ENCODE results near the gene KLF9. TPM values are rescaled to one million over a fixed set of nuclear protein-coding genes. Genes with fewer than 3 reads are reported as not detected.

Gene KLF9
- 0.80 TPM for polyA plus RNA-seq (2013, experiment 1 of 4)
- polyA plus RNA-seq (2013, experiment 2 of 4): 0.85 TPM
- 0.53 TPM for polyA plus RNA-seq (2013, experiment 3 of 4)
- polyA plus RNA-seq (2013, experiment 4 of 4): 0.73 TPM

GRCh38 chr9:70413799-70414775, at the start of gene KLF9:
TSS of gene KLF9 (minus strand) at chr9:70414657. CDS start at chr9:70413363, 1,294 bp downstream.
- Histone ChIP-seq H3K4me1 (ENCODE audit: control insufficient read depth, insufficient read depth, low read length) (peaks cover 23% of the 10 kb centered on the region), H3K27me3 (ENCODE audit: control insufficient read depth, insufficient read depth, low read length, poor library complexity, severe bottlenecking) (peaks cover 75% of the 10 kb centered on the region), H3K36me3 (ENCODE audit: control insufficient read depth, insufficient read depth, low read length) (no peaks in the 10 kb centered on the region), H3K9me3 (ENCODE audit: control insufficient read depth, low read length) (no peaks in the 10 kb centered on the region), H3K27ac (ENCODE audit: insufficient read depth, low read depth, low read length, poor library complexity, severe bottlenecking) (peak within 1 kb of the TSS; percentile 77), H3K4me3 (ENCODE audit: insufficient read depth, low read depth, low read length) (peak within 1 kb of the TSS; percentile 53)
- whole genome bisulfite sequencing, 2 experiments: 0 to 1% methylated on average over 47 of the region's 48 CpGs

GRCh38 chr9:70463877-70464276, 49.4 kb upstream of the KLF9 start:
- Histone ChIP-seq H3K9me3 (ENCODE audit: control insufficient read depth, low read length) (no peaks in the 10 kb centered on the region), H3K4me3 (ENCODE audit: insufficient read depth, low read depth, low read length) (no peak overlapping the region), H3K27ac (ENCODE audit: insufficient read depth, low read depth, low read length, poor library complexity, severe bottlenecking) (no peak overlapping the region), H3K36me3 (ENCODE audit: control insufficient read depth, insufficient read depth, low read length) (no peaks in the 10 kb centered on the region), H3K27me3 (ENCODE audit: control insufficient read depth, insufficient read depth, low read length, poor library complexity, severe bottlenecking) (no peaks in the 10 kb centered on the region), H3K4me1 (ENCODE audit: control insufficient read depth, insufficient read depth, low read length) (peaks cover 5% of the 10 kb centered on the region)
- WGBS, 2 experiments: 82 to 88% methylated on average over 2 of the region's 2 CpGs

- Histone ChIP-seq H3K9me3 (ENCODE audit: control insufficient read depth, low read length) (no peaks in the 10 kb centered on the region), H3K4me3 (ENCODE audit: insufficient read depth, low read depth, low read length) (no peak overlapping the region)
These were observed 47.8 kb upstream of the KLF9 start for GRCh38 chr9:70462300-70462699.

GRCh38 chr9:70457235-70457634, 42.8 kb upstream of the KLF9 start:
- Histone ChIP-seq H3K4me1 (ENCODE audit: control insufficient read depth, insufficient read depth, low read length) (no peaks in the 10 kb centered on the region), H3K27ac (ENCODE audit: insufficient read depth, low read depth, low read length, poor library complexity, severe bottlenecking) (no peak overlapping the region), H3K27me3 (ENCODE audit: control insufficient read depth, insufficient read depth, low read length, poor library complexity, severe bottlenecking) (no peaks in the 10 kb centered on the region), H3K9me3 (ENCODE audit: control insufficient read depth, low read length) (no peaks in the 10 kb centered on the region), H3K4me3 (ENCODE audit: insufficient read depth, low read depth, low read length) (no peak overlapping the region), H3K36me3 (ENCODE audit: control insufficient read depth, insufficient read depth, low read length) (no peaks in the 10 kb centered on the region)

More at GRCh38 chr9:70462300-70462699, 47.8 kb upstream of the KLF9 start:
- Histone ChIP-seq H3K27ac (ENCODE audit: insufficient read depth, low read depth, low read length, poor library complexity, severe bottlenecking) (no peak overlapping the region), H3K27me3 (ENCODE audit: control insufficient read depth, insufficient read depth, low read length, poor library complexity, severe bottlenecking) (no peaks in the 10 kb centered on the region), H3K36me3 (ENCODE audit: control insufficient read depth, insufficient read depth, low read length) (no peaks in the 10 kb centered on the region), H3K4me1 (ENCODE audit: control insufficient read depth, insufficient read depth, low read length) (peaks cover 5% of the 10 kb centered on the region)

GRCh38 chr9:70455993-70456704, 41.7 kb upstream of the KLF9 start:
- H3K4me3 ChIP-seq (ENCODE audit: insufficient read depth, low read depth, low read length): no peak overlapping the region
- 93 to 94% methylated on average over 7 of the region's 7 CpGs for WGBS, 2 experiments
- H3K27ac ChIP-seq (ENCODE audit: insufficient read depth, low read depth, low read length, poor library complexity, severe bottlenecking): no peak overlapping the region
- H3K9me3 ChIP-seq (ENCODE audit: control insufficient read depth, low read length): no peaks in the 10 kb centered on the region
- H3K36me3 ChIP-seq (ENCODE audit: control insufficient read depth, insufficient read depth, low read length): no peaks in the 10 kb centered on the region
- H3K4me1 ChIP-seq (ENCODE audit: control insufficient read depth, insufficient read depth, low read length): no peaks in the 10 kb centered on the region
- no peaks in the 10 kb centered on the region for H3K27me3 ChIP-seq (ENCODE audit: control insufficient read depth, insufficient read depth, low read length, poor library complexity, severe bottlenecking)

- no peaks in the 10 kb centered on the region for H3K4me1 ChIP-seq (ENCODE audit: control insufficient read depth, insufficient read depth, low read length)
- no peaks in the 10 kb centered on the region for H3K9me3 ChIP-seq (ENCODE audit: control insufficient read depth, low read length)
- no peaks in the 10 kb centered on the region for H3K36me3 ChIP-seq (ENCODE audit: control insufficient read depth, insufficient read depth, low read length)
- 94 to 96% methylated on average over 3 of the region's 3 CpGs for WGBS, 2 experiments
- no peak overlapping the region for H3K4me3 ChIP-seq (ENCODE audit: insufficient read depth, low read depth, low read length)
- no peaks in the 10 kb centered on the region for H3K27me3 ChIP-seq (ENCODE audit: control insufficient read depth, insufficient read depth, low read length, poor library complexity, severe bottlenecking)
- no peak overlapping the region for H3K27ac ChIP-seq (ENCODE audit: insufficient read depth, low read depth, low read length, poor library complexity, severe bottlenecking)
These were observed 37.9 kb upstream of the KLF9 start for GRCh38 chr9:70452365-70452764.

- Histone ChIP-seq H3K4me1 (ENCODE audit: control insufficient read depth, insufficient read depth, low read length) (no peaks in the 10 kb centered on the region), H3K9me3 (ENCODE audit: control insufficient read depth, low read length) (no peaks in the 10 kb centered on the region), H3K27me3 (ENCODE audit: control insufficient read depth, insufficient read depth, low read length, poor library complexity, severe bottlenecking) (no peaks in the 10 kb centered on the region), H3K4me3 (ENCODE audit: insufficient read depth, low read depth, low read length) (no peak overlapping the region), H3K36me3 (ENCODE audit: control insufficient read depth, insufficient read depth, low read length) (no peaks in the 10 kb centered on the region), H3K27ac (ENCODE audit: insufficient read depth, low read depth, low read length, poor library complexity, severe bottlenecking) (no peak overlapping the region)
- WGBS, 2 experiments: 93 to 96% methylated on average over 5 of the region's 5 CpGs
These were observed 37.3 kb upstream of the KLF9 start for GRCh38 chr9:70451765-70452164.

GRCh38 chr9:70450738-70451137, 36.3 kb upstream of the KLF9 start:
- no peaks in the 10 kb centered on the region for H3K9me3 ChIP-seq (ENCODE audit: control insufficient read depth, low read length)
- WGBS, 2 experiments: 92 to 96% methylated on average over 5 of the region's 5 CpGs
- H3K4me1 ChIP-seq (ENCODE audit: control insufficient read depth, insufficient read depth, low read length): no peaks in the 10 kb centered on the region
- no peak overlapping the region for H3K27ac ChIP-seq (ENCODE audit: insufficient read depth, low read depth, low read length, poor library complexity, severe bottlenecking)
- H3K36me3 ChIP-seq (ENCODE audit: control insufficient read depth, insufficient read depth, low read length): no peaks in the 10 kb centered on the region
- H3K4me3 ChIP-seq (ENCODE audit: insufficient read depth, low read depth, low read length): no peak overlapping the region
- no peaks in the 10 kb centered on the region for H3K27me3 ChIP-seq (ENCODE audit: control insufficient read depth, insufficient read depth, low read length, poor library complexity, severe bottlenecking)

- WGBS, 2 experiments: 91% methylated on average over 2 of the region's 2 CpGs
- Histone ChIP-seq H3K9me3 (ENCODE audit: control insufficient read depth, low read length) (no peaks in the 10 kb centered on the region), H3K36me3 (ENCODE audit: control insufficient read depth, insufficient read depth, low read length) (no peaks in the 10 kb centered on the region), H3K4me1 (ENCODE audit: control insufficient read depth, insufficient read depth, low read length) (no peaks in the 10 kb centered on the region), H3K27ac (ENCODE audit: insufficient read depth, low read depth, low read length, poor library complexity, severe bottlenecking) (no peak overlapping the region), H3K27me3 (ENCODE audit: control insufficient read depth, insufficient read depth, low read length, poor library complexity, severe bottlenecking) (no peaks in the 10 kb centered on the region), H3K4me3 (ENCODE audit: insufficient read depth, low read depth, low read length) (no peak overlapping the region)
These were observed 35.0 kb upstream of the KLF9 start for GRCh38 chr9:70449461-70449860.

GRCh38 chr9:70448919-70449318, 34.5 kb upstream of the KLF9 start:
- Histone ChIP-seq H3K36me3 (ENCODE audit: control insufficient read depth, insufficient read depth, low read length) (no peaks in the 10 kb centered on the region), H3K9me3 (ENCODE audit: control insufficient read depth, low read length) (no peaks in the 10 kb centered on the region), H3K4me3 (ENCODE audit: insufficient read depth, low read depth, low read length) (no peak overlapping the region), H3K27me3 (ENCODE audit: control insufficient read depth, insufficient read depth, low read length, poor library complexity, severe bottlenecking) (no peaks in the 10 kb centered on the region), H3K4me1 (ENCODE audit: control insufficient read depth, insufficient read depth, low read length) (no peaks in the 10 kb centered on the region), H3K27ac (ENCODE audit: insufficient read depth, low read depth, low read length, poor library complexity, severe bottlenecking) (no peak overlapping the region)
- 69 to 93% methylated on average over 1 of the region's 1 CpG for WGBS, 2 experiments

All from ectodermal cell (in vitro differentiated cells).